Activated CD8-positive, alpha-beta memory T cell treated with anti-CD3 and anti-CD28 coated beads, Interleukin-2, amount 10 ng/mL, durations not matched to agents 7 days and 5 days (primary cell): ENCODE results near the gene HSPA1B. TPM values are rescaled to one million over a fixed set of nuclear protein-coding genes. Genes with fewer than 3 reads are reported as not detected.
A peak's percentile ranks its signal among the peaks of the same experiment; 100 is the strongest.

ENCODE experiments used
- ATAC-seq: fragments of 150-1000 bp; cut with Tn5 transposase; one replicate; pipeline ENCODE4 v1.10.0; 2021; ENCODE audit warnings: moderate library complexity
- CTCF ChIA-PET: fragments of 350-600 bp; sonication (Branson Sonifier 250); formaldehyde crosslinking; loops from one replicate; lab custom pipeline; 2021; ENCODE audit warnings: antibody characterized with exemption; lab: Charles Lee
- DNase-seq: peaks from one replicate; pipeline ENCODE4 v3.0.0-alpha.2; 2020
- H3K27ac Mint-ChIP-seq: one replicate; pipeline ENCODE4 v1.8.0; 2021; ENCODE audit warnings: mild to moderate bottlenecking, mixed read lengths
- H3K27me3 Mint-ChIP-seq: one replicate; pipeline ENCODE4 v1.8.0; 2021; ENCODE audit warnings: mixed read lengths
- H3K36me3 Mint-ChIP-seq: one replicate; pipeline ENCODE4 v1.8.0; 2021; ENCODE audit warnings: mild to moderate bottlenecking, mixed read lengths
- H3K4me1 Mint-ChIP-seq: one replicate; pipeline ENCODE4 v1.8.0; 2021; ENCODE audit warnings: mixed read lengths
- H3K4me3 Mint-ChIP-seq: one replicate; pipeline ENCODE4 v1.8.0; 2021; ENCODE audit warnings: mild to moderate bottlenecking, moderate library complexity, mixed read lengths
- H3K9me3 Mint-ChIP-seq: one replicate; pipeline ENCODE4 v1.8.0; 2022; ENCODE audit warnings: low read depth, mixed read lengths
- total RNA-seq, 2 experiments: library from RNA; stranded (reverse); gene quantifications; one replicate each; pipeline ENCODE4 v1.2.3, GENCODE V29; 2021

HSPA1B gene
- 10 to 100 TPM; 64.6 to 71.6 TPM for total RNA-seq

- CTCF ChIA-PET = interaction anchor here (0.6 to 2.2 kb wide), 18 partner anchors 9 to 245 kb away, joined by 3 to 12 read pairs (median 4); partner anchors contain the start of genes ABHD16A, HSPA1A, HSPA1L and LSM2
- peak within 1 kb of the TSS; percentile 85 for H3K4me3 Mint-ChIP-seq
- peaks cover 12% of the 10 kb centered on the region for H3K36me3 Mint-ChIP-seq
- peak; percentile 99 for DNase-seq
- no peaks in the 10 kb centered on the region for H3K9me3 Mint-ChIP-seq
- peak; percentile 82 for ATAC-seq
- H3K4me1 Mint-ChIP-seq = peaks cover 52% of the 10 kb centered on the region
- peak within 1 kb of the TSS; percentile 97 for H3K27ac Mint-ChIP-seq
- H3K27me3 Mint-ChIP-seq = no peaks in the 10 kb centered on the region
These were observed at the start of gene HSPA1B for GRCh38 chr6:31827286-31828079. Gene HSPA1B (plus strand): TSS chr6:31827738. CDS start chr6:31827951, 213 bp downstream.

GRCh38 chr6:31778193-31778592, 49.3 kb upstream of the HSPA1B start:
- no peak for DNase-seq
- ATAC-seq = no peak
- Mint-ChIP-seq H3K36me3 (peaks cover 7% of the 10 kb centered on the region), H3K4me1 (peaks cover 28% of the 10 kb centered on the region), H3K9me3 (no peaks in the 10 kb centered on the region), H3K27ac (peak overlapping the region; percentile 52), H3K27me3 (no peaks in the 10 kb centered on the region), H3K4me3 (no peak overlapping the region)
- CTCF ChIA-PET = interaction anchor here (1.4 to 2.9 kb wide), 4 partner anchors 9 to 49 kb away, joined by 4 to 15 read pairs (median 10); partner anchors contain the start of gene HSPA1B

GRCh38 chr6:31778999-31779885, 48.3 kb upstream of the HSPA1B start:
- ATAC-seq = no peak
- CTCF ChIA-PET = interaction anchor here (1.0 to 2.9 kb wide), 3 partner anchors 10 to 51 kb away, joined by 3 to 15 read pairs (median 6); no protein-coding TSS in a partner anchor
- Mint-ChIP-seq H3K4me1 (peaks cover 28% of the 10 kb centered on the region), H3K27ac (no peak overlapping the region), H3K27me3 (no peaks in the 10 kb centered on the region), H3K9me3 (no peaks in the 10 kb centered on the region), H3K36me3 (peaks cover 10% of the 10 kb centered on the region), H3K4me3 (no peak overlapping the region)
- DNase-seq = no peak

GRCh38 chr6:31779908-31780307, 47.6 kb upstream of the HSPA1B start:
- Mint-ChIP-seq H3K4me1 (peaks cover 28% of the 10 kb centered on the region), H3K27me3 (no peaks in the 10 kb centered on the region), H3K9me3 (no peaks in the 10 kb centered on the region), H3K27ac (no peak overlapping the region), H3K4me3 (no peak overlapping the region), H3K36me3 (peaks cover 17% of the 10 kb centered on the region)
- DNase-seq (no peak), ATAC-seq (no peak)
- CTCF ChIA-PET = interaction anchor here (1.0 to 2.9 kb wide), 4 partner anchors 10 to 51 kb away, joined by 3 to 15 read pairs (median 6); no protein-coding TSS in a partner anchor

- no peak overlapping the region for H3K4me3 Mint-ChIP-seq
- peaks cover 19% of the 10 kb centered on the region for H3K36me3 Mint-ChIP-seq
These were observed 46.9 kb upstream of the HSPA1B start for GRCh38 chr6:31780507-31781243.

GRCh38 chr6:31781244-31782125, 46.1 kb upstream of the HSPA1B start:
- peaks cover 21% of the 10 kb centered on the region for H3K36me3 Mint-ChIP-seq
- H3K9me3 Mint-ChIP-seq = no peaks in the 10 kb centered on the region
- no peaks in the 10 kb centered on the region for H3K27me3 Mint-ChIP-seq
- no peak overlapping the region for H3K4me3 Mint-ChIP-seq
- no peak for ATAC-seq
- H3K4me1 Mint-ChIP-seq = peaks cover 14% of the 10 kb centered on the region
- no peak overlapping the region for H3K27ac Mint-ChIP-seq
- DNase-seq = no peak
- CTCF ChIA-PET = interaction anchor here (1.8 kb wide), 2 partner anchors 9 to 12 kb away, joined by 6 to 7 read pairs; no protein-coding TSS in a partner anchor

More at GRCh38 chr6:31780507-31781243, 46.9 kb upstream of the HSPA1B start:
- CTCF ChIA-PET = interaction anchor here (1.0 to 1.8 kb wide), 4 partner anchors 10 to 50 kb away, joined by 3 to 7 read pairs (median 6); no protein-coding TSS in a partner anchor
- ATAC-seq (no peak), DNase-seq (no peak)
- no peaks in the 10 kb centered on the region for H3K27me3 Mint-ChIP-seq
- peaks cover 21% of the 10 kb centered on the region for H3K4me1 Mint-ChIP-seq
- H3K27ac Mint-ChIP-seq = no peak overlapping the region
- H3K9me3 Mint-ChIP-seq = no peaks in the 10 kb centered on the region

- Mint-ChIP-seq H3K27ac (no peak overlapping the region), H3K27me3 (no peaks in the 10 kb centered on the region), H3K4me3 (no peak overlapping the region), H3K9me3 (no peaks in the 10 kb centered on the region), H3K4me1 (peaks cover 6% of the 10 kb centered on the region), H3K36me3 (peaks cover 21% of the 10 kb centered on the region)
- ATAC-seq (no peak), DNase-seq (no peak)
- CTCF ChIA-PET = interaction anchor here (1.8 kb wide), 1 partner anchor 12 kb away, joined by 6 read pairs; no protein-coding TSS in a partner anchor
These were observed 45.2 kb upstream of the HSPA1B start for GRCh38 chr6:31782126-31782855.

GRCh38 chr6:31784098-31784925, 43.2 kb upstream of the HSPA1B start:
- Mint-ChIP-seq H3K4me3 (no peak overlapping the region), H3K36me3 (peaks cover 21% of the 10 kb centered on the region), H3K4me1 (peaks cover 2% of the 10 kb centered on the region), H3K9me3 (no peaks in the 10 kb centered on the region), H3K27ac (no peak overlapping the region), H3K27me3 (no peaks in the 10 kb centered on the region)
- CTCF ChIA-PET = interaction anchor here (1.3 to 1.9 kb wide), 3 partner anchors 15 to 55 kb away, joined by 3 to 9 read pairs (median 4); partner anchors contain the start of genes DDAH2 and LSM2
- ATAC-seq (no peak), DNase-seq (no peak)

- H3K9me3 Mint-ChIP-seq = no peaks in the 10 kb centered on the region
These were observed 42.1 kb upstream of the HSPA1B start for GRCh38 chr6:31785475-31785874.

GRCh38 chr6:31791324-31792089, 36.0 kb upstream of the HSPA1B start:
- no peaks in the 10 kb centered on the region for H3K27me3 Mint-ChIP-seq
- peaks cover 34% of the 10 kb centered on the region for H3K4me1 Mint-ChIP-seq
- no peaks in the 10 kb centered on the region for H3K9me3 Mint-ChIP-seq
- no peak overlapping the region for H3K4me3 Mint-ChIP-seq
- H3K27ac Mint-ChIP-seq = peak overlapping the region; percentile 56
- H3K36me3 Mint-ChIP-seq = peaks cover 18% of the 10 kb centered on the region
- CTCF ChIA-PET = interaction anchor here (0.6 to 6.3 kb wide), 25 partner anchors 8 to 262 kb away, joined by 3 to 39 read pairs (median 5); partner anchors contain the start of genes C6orf47, HSPA1A, HSPA1B and HSPA1L
- ATAC-seq = no peak
- peak; percentile 63 for DNase-seq

More at GRCh38 chr6:31785475-31785874, 42.1 kb upstream of the HSPA1B start:
- no peak for ATAC-seq
- CTCF ChIA-PET = interaction anchor here (1.4 to 6.3 kb wide), 3 partner anchors 15 to 21 kb away, joined by 4 to 39 read pairs (median 9); partner anchors contain the start of gene LSM2
- Mint-ChIP-seq H3K27me3 (no peaks in the 10 kb centered on the region), H3K4me3 (no peak overlapping the region), H3K36me3 (peaks cover 23% of the 10 kb centered on the region), H3K27ac (no peak overlapping the region), H3K4me1 (peaks cover 5% of the 10 kb centered on the region)
- DNase-seq = no peak
